ENCODE results near the gene ITPA. TPM values are rescaled to one million over a fixed set of nuclear protein-coding genes. Genes with fewer than 3 reads are reported as not detected.

ITPA gene
- polyA plus RNA-seq, 1 experiment: 35.0 TPM

GRCh38 chr20:3223994-3224680 is 14.8 kb downstream of the ITPA start:
- TF ChIP-seq CTCF (IDR thresholded peaks at IDR 0.05; ENCODE audit: insufficient read depth, low read depth, low read length): no peak
- H3K36me3 ChIP-seq (ENCODE audit: control insufficient read depth, insufficient read depth, low read length): peaks cover 11% of the 10 kb centered on the region
- no peaks in the 10 kb centered on the region for H3K27me3 ChIP-seq (ENCODE audit: control insufficient read depth, insufficient read depth, low read length)
- ChIA-PET CTCF (interaction anchor here (1.0 kb wide), 2 partner anchors 16 to 106 kb away, joined by 3 read pairs; no protein-coding TSS in a partner anchor), POLR2A (no interaction called here)
- no peak for DNase-seq (ENCODE audit: low read depth)
- H3K4me3 ChIP-seq (ENCODE audit: low read depth, low read length): no peak overlapping the region

DNA sequence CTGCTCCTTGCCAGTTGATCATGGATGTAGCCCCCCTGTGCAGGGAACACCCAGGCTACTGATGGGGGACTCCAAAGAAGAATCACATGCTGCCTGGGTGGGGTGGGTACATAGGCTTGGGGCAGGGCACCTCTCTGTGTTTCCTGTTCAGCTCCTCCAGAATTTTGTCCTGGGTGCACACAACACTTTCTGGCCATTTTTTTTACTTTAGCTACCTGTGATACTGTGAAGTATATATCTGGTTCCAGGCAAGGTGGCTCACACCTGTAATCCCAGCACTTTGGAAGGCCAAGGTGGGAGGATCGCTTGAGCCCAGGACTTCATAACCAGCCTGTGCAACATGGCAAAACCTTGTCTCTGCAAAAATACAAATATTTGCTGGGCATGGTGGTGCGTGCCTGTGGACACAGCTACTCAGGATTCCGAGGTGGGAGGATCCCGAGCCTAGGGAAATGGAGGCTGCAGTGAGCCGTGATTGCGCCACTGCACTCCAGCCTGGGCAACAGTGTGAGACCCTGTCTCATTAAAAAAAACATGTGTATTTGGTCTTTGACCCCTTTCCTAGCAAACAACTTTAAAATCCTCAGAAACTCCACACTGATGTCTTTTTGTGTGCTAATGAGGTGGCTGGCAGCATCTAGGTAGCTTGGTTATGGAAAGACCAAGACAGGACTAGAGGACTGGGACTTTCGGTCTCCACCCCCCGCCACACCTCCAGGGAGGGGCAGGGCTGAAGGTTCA is 15.6 kb downstream of the ITPA start:
- H3K4me3 ChIP-seq (ENCODE audit: low read depth, low read length): no peak overlapping the region
- H3K36me3 ChIP-seq (ENCODE audit: control insufficient read depth, insufficient read depth, low read length): peaks cover 9% of the 10 kb centered on the region
- DNase-seq (ENCODE audit: low read depth): no peak
- CTCF ChIA-PET: interaction anchor here (1.0 kb wide), 2 partner anchors 17 to 105 kb away, joined by 3 read pairs; no protein-coding TSS in a partner anchor
- H3K27me3 ChIP-seq (ENCODE audit: control insufficient read depth, insufficient read depth, low read length): no peaks in the 10 kb centered on the region
- POLR2A ChIA-PET: no interaction called here
- no peak for TF ChIP-seq CTCF (IDR thresholded peaks at IDR 0.05; ENCODE audit: insufficient read depth, low read depth, low read length)

DNA sequence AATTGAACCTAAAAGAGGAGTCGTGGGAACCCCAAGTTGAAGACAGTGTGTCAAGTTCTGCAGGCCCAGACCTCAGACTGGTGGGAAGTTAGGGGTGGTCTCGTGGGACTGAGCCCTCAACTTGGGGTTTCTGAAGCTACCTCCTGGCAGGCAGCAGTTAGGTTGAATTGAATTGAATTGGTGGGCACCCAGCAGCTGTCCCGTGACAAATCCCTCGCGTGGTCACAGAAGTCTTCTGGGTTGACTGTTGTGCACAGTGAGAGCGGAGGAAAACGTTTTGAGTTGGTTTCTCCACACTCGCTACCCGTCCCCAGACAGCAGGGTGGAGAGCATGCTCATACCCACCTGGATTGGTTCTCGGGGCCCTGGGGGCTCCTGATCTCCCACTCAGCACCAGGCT is 16.8 kb downstream of the ITPA start:
- peaks cover 8% of the 10 kb centered on the region for H3K36me3 ChIP-seq (ENCODE audit: control insufficient read depth, insufficient read depth, low read length)
- POLR2A ChIA-PET: no interaction called here
- TF ChIP-seq CTCF (IDR thresholded peaks at IDR 0.05; ENCODE audit: insufficient read depth, low read depth, low read length): no peak
- H3K27me3 ChIP-seq (ENCODE audit: control insufficient read depth, insufficient read depth, low read length): no peaks in the 10 kb centered on the region
- no peak for DNase-seq (ENCODE audit: low read depth)
- CTCF ChIA-PET: interaction anchor here (0.6 kb wide), 1 partner anchor 60 kb away, joined by 3 read pairs; no protein-coding TSS in a partner anchor
- no peak overlapping the region for H3K4me3 ChIP-seq (ENCODE audit: low read depth, low read length)

DNA sequence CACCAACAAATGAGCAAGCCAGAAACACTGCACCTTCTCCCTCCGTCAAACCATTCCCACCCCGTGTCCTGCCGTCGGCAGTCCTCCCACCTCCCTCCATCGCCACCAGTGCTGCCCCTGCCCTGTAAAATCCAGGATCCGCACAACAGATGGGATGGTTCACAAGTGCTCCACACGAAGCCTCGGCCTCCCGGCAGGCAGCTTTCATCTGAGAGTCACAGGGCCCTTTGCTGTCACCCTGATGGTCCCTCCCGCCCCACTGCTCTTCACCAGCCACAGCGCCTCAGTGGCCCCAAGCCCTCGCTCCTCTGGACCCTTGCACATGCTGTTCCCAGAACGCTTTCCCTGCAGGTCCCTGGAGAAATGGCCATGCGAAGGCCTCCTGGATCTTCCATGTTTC is 17.6 kb downstream of the ITPA start:
- CTCF ChIA-PET: interaction anchor here (1.7 kb wide), 1 partner anchor 8 kb away, joined by 8 read pairs; no protein-coding TSS in a partner anchor

More for the DNA sequence above, 17.6 kb downstream of the ITPA start:
- Histone ChIP-seq H3K27me3 (ENCODE audit: control insufficient read depth, insufficient read depth, low read length) (no peaks in the 10 kb centered on the region), H3K4me3 (ENCODE audit: low read depth, low read length) (no peak overlapping the region), H3K36me3 (ENCODE audit: control insufficient read depth, insufficient read depth, low read length) (peaks cover 5% of the 10 kb centered on the region)
- DNase-seq (ENCODE audit: low read depth): no peak
- TF ChIP-seq CTCF (IDR thresholded peaks at IDR 0.05; ENCODE audit: insufficient read depth, low read depth, low read length): no peak
- POLR2A ChIA-PET: no interaction called here

Data from BJ (cell line).